ENCODE data around the gene HOXC5. TPM values are rescaled to one million over a fixed set of nuclear protein-coding genes. Genes with fewer than 3 reads are reported as not detected.

The HOXC5 gene
- total and polyA plus RNA-seq, 2 experiments from 2014 or later: 0.18 to 0.40 TPM

DNA sequence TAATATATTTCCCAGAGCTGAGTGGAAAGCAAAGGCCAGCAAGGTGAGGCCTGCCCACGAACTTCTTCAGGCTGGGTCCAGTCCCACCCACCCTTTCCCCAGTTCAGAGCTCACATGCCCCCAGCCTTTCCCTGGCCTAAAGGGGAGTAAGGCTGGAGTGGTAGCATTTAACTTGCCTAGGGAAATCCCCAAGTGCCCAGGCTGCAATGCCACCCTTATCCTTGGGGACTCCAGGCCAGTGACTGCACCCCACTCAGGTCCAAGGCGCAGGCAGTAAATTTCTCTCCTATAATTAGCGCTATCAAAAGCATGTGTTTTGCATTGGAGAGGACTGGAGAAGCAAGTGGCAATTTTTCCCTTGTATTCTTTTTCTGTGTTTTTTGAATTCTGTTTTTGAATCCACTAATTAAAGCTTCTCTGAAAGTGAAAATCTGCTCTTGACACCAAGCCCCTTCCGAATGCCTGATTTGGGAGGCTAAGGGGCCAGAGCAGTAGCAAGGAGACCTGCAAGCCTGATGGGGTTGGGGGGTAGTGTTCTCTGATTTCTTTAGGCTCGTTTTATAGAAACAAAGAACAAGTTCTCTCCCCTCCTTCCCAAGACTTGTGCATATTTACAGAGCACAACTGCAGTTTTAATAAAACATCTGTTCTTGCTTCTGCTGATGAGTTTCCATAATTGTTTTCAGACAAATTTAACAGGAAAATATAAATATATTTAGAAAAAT is 8.1 kb upstream of the HOXC5 start:
- Histone ChIP-seq H3K27me3 (peaks cover 94% of the 10 kb centered on the region), H3K4me2 (peak overlapping the region; percentile 70), H3K4me1 (ENCODE audit: insufficient read depth) (peaks cover 29% of the 10 kb centered on the region), H3K79me2 (peaks cover 59% of the 10 kb centered on the region), H3K9me2 (replicated peaks; ENCODE audit: insufficient read depth) (no peaks in the 10 kb centered on the region), H2AFZ (no peak overlapping the region), H3K9me3 (ENCODE audit: low read depth) (no peaks in the 10 kb centered on the region), H4K20me1 (ENCODE audit: insufficient read depth, poor library complexity, severe bottlenecking) (no peaks in the 10 kb centered on the region), H3K36me3 (replicated peaks; ENCODE audit: insufficient read depth, low read depth) (no peaks in the 10 kb centered on the region), H3K4me3 (no peak overlapping the region), H3K27ac (no peak overlapping the region)
- no peak for TF ChIP-seq EZH2phosphoT487 (IDR thresholded peaks at IDR 0.05; ENCODE audit: low read depth, severe bottlenecking, unreplicated experiment)
- TF ChIP-seq EZH2 (IDR thresholded peaks at IDR 0.05; ENCODE audit: borderline replicate concordance): no peak
- TF ChIP-seq, protein P1, sequence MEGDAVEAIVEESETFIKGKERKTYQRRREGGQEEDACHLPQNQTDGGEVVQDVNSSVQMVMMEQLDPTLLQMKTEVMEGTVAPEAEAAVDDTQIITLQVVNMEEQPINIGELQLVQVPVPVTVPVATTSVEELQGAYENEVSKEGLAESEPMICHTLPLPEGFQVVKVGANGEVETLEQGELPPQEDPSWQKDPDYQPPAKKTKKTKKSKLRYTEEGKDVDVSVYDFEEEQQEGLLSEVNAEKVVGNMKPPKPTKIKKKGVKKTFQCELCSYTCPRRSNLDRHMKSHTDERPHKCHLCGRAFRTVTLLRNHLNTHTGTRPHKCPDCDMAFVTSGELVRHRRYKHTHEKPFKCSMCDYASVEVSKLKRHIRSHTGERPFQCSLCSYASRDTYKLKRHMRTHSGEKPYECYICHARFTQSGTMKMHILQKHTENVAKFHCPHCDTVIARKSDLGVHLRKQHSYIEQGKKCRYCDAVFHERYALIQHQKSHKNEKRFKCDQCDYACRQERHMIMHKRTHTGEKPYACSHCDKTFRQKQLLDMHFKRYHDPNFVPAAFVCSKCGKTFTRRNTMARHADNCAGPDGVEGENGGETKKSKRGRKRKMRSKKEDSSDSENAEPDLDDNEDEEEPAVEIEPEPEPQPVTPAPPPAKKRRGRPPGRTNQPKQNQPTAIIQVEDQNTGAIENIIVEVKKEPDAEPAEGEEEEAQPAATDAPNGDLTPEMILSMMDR (IDR thresholded peaks at IDR 0.05; ENCODE audit: poor library complexity): no peak
- DNase-seq (ENCODE audit: low spot score): no peak
- WGBS (ENCODE audit: low lambda C conversion rate, missing lambda C conversion rate): 39% methylated on average over 5 of the region's 5 CpGs

DNA sequence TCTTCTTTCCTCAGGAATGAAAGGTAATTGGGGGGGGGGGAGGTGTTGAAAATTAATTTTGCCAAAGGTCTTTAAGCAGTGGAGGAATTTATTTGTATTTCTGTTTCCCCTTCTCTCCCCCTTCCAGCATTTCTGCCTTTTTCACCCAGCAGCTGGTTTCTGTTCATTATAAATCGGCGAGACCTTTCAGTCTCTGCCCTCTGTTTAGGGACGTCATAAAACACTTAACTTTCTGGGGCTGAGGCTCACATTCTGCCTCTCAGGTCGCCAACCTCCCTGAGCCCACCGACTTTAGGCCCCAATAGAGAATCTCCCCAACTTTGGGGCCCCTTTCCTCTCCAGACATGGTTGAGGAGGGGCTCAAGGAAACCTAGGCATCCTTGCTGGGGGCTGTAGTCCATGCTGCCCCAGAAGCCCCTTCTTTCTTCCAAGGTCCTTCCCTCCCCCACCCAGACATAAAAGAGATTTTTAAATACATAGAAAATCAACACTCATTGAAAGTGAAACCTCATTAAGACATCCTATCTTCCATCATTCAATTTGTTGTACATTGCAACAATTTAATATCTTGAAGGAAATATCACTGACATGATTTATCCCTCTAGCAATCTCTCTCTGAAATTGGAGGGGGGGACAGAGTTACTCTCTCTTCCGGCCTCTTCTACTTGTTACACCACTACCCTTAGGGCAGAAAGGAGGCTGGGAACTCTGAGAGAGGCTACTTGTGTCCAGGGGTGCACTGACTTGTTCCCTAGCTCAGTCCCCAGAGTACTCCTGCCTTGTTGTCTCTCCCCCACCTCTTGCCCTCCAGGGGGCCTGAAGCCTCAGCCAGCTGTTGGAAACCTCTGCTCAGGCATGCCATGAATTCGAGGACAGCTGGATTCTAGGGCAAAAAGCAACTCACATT is 7.1 kb upstream of the HOXC5 start:
- H3K9me2 ChIP-seq (replicated peaks; ENCODE audit: insufficient read depth): no peaks in the 10 kb centered on the region
- WGBS (ENCODE audit: low lambda C conversion rate, missing lambda C conversion rate): 11% methylated on average over 7 of the region's 7 CpGs
- no peak overlapping the region for H3K4me3 ChIP-seq
- H3K9me3 ChIP-seq (ENCODE audit: low read depth): no peaks in the 10 kb centered on the region
- no peaks in the 10 kb centered on the region for H3K36me3 ChIP-seq (replicated peaks; ENCODE audit: insufficient read depth, low read depth)
- no peak overlapping the region for H2AFZ ChIP-seq
- TF ChIP-seq EZH2phosphoT487 (IDR thresholded peaks at IDR 0.05; ENCODE audit: low read depth, severe bottlenecking, unreplicated experiment) (no peak), EZH2 (IDR thresholded peaks at IDR 0.05; ENCODE audit: borderline replicate concordance) (no peak)
- TF ChIP-seq, protein P1 (IDR thresholded peaks at IDR 0.05; ENCODE audit: poor library complexity): no peak
- H3K27ac ChIP-seq: peak overlapping the region; percentile 47
- peaks cover 35% of the 10 kb centered on the region for H3K4me1 ChIP-seq (ENCODE audit: insufficient read depth)
- H4K20me1 ChIP-seq (ENCODE audit: insufficient read depth, poor library complexity, severe bottlenecking): no peaks in the 10 kb centered on the region
- DNase-seq (ENCODE audit: low spot score): no peak
- peaks cover 94% of the 10 kb centered on the region for H3K27me3 ChIP-seq
- peak overlapping the region; percentile 60 for H3K4me2 ChIP-seq
- H3K79me2 ChIP-seq: peaks cover 53% of the 10 kb centered on the region

DNA sequence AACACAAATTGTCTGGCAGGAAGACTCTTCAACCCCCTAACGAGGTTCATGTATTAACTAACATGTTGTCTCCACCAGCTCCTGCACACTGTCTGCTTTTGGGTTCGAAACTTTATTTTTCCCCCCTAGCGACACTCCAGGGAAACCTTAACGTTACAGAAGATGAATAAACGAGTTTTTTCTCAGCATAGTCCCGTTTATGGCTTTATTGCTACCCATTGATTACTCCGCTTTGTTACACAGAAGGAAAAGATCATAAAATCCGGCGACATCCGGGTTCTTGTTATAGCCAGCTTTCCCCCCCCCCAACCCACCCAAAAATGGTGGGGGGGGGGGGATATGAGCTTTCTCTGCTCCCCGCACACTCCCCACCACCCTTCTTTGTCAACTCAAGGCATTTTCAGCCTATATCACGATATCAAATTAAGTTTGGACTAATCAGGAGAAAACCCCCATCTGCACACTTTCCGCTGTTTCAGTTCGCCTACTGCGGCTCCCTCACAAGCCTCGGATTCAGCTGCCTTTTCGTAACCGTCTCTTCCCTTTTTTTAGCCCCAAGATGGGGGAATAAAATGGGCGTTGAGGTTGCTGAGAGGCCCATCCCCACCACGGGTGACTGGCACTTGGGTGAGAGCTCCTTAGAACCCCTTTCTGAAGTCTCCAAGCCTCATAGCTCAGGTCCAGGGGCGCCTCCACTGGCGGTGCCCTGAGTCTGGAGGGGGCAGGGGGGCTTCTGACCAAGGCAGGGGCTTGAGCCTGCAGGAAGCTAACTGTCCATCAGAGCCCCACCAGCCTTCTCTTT is 6.0 kb upstream of the HOXC5 start:
- 18% methylated on average over 21 of the region's 22 CpGs for WGBS (ENCODE audit: low lambda C conversion rate, missing lambda C conversion rate)
- Histone ChIP-seq H3K79me2 (peaks cover 45% of the 10 kb centered on the region), H4K20me1 (ENCODE audit: insufficient read depth, poor library complexity, severe bottlenecking) (no peaks in the 10 kb centered on the region), H2AFZ (no peak overlapping the region), H3K4me3 (no peak overlapping the region), H3K4me2 (peak overlapping the region; percentile 60), H3K27me3 (peaks cover 93% of the 10 kb centered on the region), H3K9me2 (replicated peaks; ENCODE audit: insufficient read depth) (no peaks in the 10 kb centered on the region), H3K9me3 (ENCODE audit: low read depth) (no peaks in the 10 kb centered on the region), H3K4me1 (ENCODE audit: insufficient read depth) (peaks cover 39% of the 10 kb centered on the region), H3K36me3 (replicated peaks; ENCODE audit: insufficient read depth, low read depth) (no peaks in the 10 kb centered on the region), H3K27ac (peak overlapping the region; percentile 47)
- TF ChIP-seq EZH2 (IDR thresholded peaks at IDR 0.05; ENCODE audit: borderline replicate concordance): peak; percentile 51
- no peak for TF ChIP-seq EZH2phosphoT487 (IDR thresholded peaks at IDR 0.05; ENCODE audit: low read depth, severe bottlenecking, unreplicated experiment)
- DNase-seq (ENCODE audit: low spot score): no peak
